ENCODE measurements around the gene DDAH1.

Gene DDAH1

GRCh38 chr1:85314726-85315125 is 150.2 kb downstream of the DDAH1 start:
- no peak overlapping the region for H3K4me2 ChIP-seq (ENCODE audit: low read length)
- H3K27me3 ChIP-seq (ENCODE audit: control insufficient read depth, low read length) = 0 out of 2 replicates have a peak, but pooled peaks cover 8% of the 10 kb centered on the region
- H3K79me2 ChIP-seq (ENCODE audit: control insufficient read depth, low read length) = no peaks in the 10 kb centered on the region
- H4K20me1 ChIP-seq (ENCODE audit: control insufficient read depth, insufficient read depth, low read depth, low read length) = no peaks in the 10 kb centered on the region
- no peaks in the 10 kb centered on the region for H3K9me2 ChIP-seq (replicated peaks; ENCODE audit: control insufficient read depth, low read length)
- H3K27ac ChIP-seq (ENCODE audit: low read depth, low read length) = no peak overlapping the region
- TF ChIP-seq CTCF (IDR thresholded peaks at IDR 0.05; ENCODE audit: low read depth, low read length, poor library complexity, severe bottlenecking) (no peak), EZH2phosphoT487 (IDR thresholded peaks at IDR 0.05; ENCODE audit: borderline replicate concordance, low read length) (no peak)
- H3K4me1 ChIP-seq (ENCODE audit: control insufficient read depth, low read length) = no peaks in the 10 kb centered on the region
- no peaks in the 10 kb centered on the region for H3K36me3 ChIP-seq (ENCODE audit: control insufficient read depth, low read length)
- H3K4me3 ChIP-seq (ENCODE audit: low read length) = no peak overlapping the region
- no peaks in the 10 kb centered on the region for H3K9me3 ChIP-seq (ENCODE audit: control insufficient read depth, insufficient read depth, low read length)
- no peaks in the 10 kb centered on the region for H3F3A ChIP-seq (ENCODE audit: control insufficient read depth, insufficient read depth)

GRCh38 chr1:85313888-85314696 is 150.9 kb downstream of the DDAH1 start:
- TF ChIP-seq CTCF (IDR thresholded peaks at IDR 0.05; ENCODE audit: low read depth, low read length, poor library complexity, severe bottlenecking) = no peak
- TF ChIP-seq EZH2phosphoT487 (IDR thresholded peaks at IDR 0.05; ENCODE audit: borderline replicate concordance, low read length) = no peak
- Histone ChIP-seq H3K4me1 (ENCODE audit: control insufficient read depth, low read length) (no peaks in the 10 kb centered on the region), H3K4me2 (ENCODE audit: low read length) (no peak overlapping the region), H3K36me3 (ENCODE audit: control insufficient read depth, low read length) (no peaks in the 10 kb centered on the region), H3K79me2 (ENCODE audit: control insufficient read depth, low read length) (no peaks in the 10 kb centered on the region), H3K27me3 (ENCODE audit: control insufficient read depth, low read length) (peaks cover 9% of the 10 kb centered on the region), H3K9me2 (replicated peaks; ENCODE audit: control insufficient read depth, low read length) (no peaks in the 10 kb centered on the region), H3K4me3 (ENCODE audit: low read length) (no peak overlapping the region), H4K20me1 (ENCODE audit: control insufficient read depth, insufficient read depth, low read depth, low read length) (no peaks in the 10 kb centered on the region), H3K9me3 (ENCODE audit: control insufficient read depth, insufficient read depth, low read length) (no peaks in the 10 kb centered on the region), H3K27ac (ENCODE audit: low read depth, low read length) (no peak overlapping the region), H3F3A (ENCODE audit: control insufficient read depth, insufficient read depth) (no peaks in the 10 kb centered on the region)

- no peaks in the 10 kb centered on the region for H3K79me2 ChIP-seq (ENCODE audit: control insufficient read depth, low read length)
- H4K20me1 ChIP-seq (ENCODE audit: control insufficient read depth, insufficient read depth, low read depth, low read length) = no peaks in the 10 kb centered on the region
- H3K9me3 ChIP-seq (ENCODE audit: control insufficient read depth, insufficient read depth, low read length) = no peaks in the 10 kb centered on the region
- no peaks in the 10 kb centered on the region for H3K9me2 ChIP-seq (replicated peaks; ENCODE audit: control insufficient read depth, low read length)
- no peak overlapping the region for H3K4me3 ChIP-seq (ENCODE audit: low read length)
- H3K27me3 ChIP-seq (ENCODE audit: control insufficient read depth, low read length) = peaks cover 16% of the 10 kb centered on the region
- no peak overlapping the region for H3K4me2 ChIP-seq (ENCODE audit: low read length)
- no peak for TF ChIP-seq EZH2phosphoT487 (IDR thresholded peaks at IDR 0.05; ENCODE audit: borderline replicate concordance, low read length)
- TF ChIP-seq CTCF (IDR thresholded peaks at IDR 0.05; ENCODE audit: low read depth, low read length, poor library complexity, severe bottlenecking) = no peak
- no peaks in the 10 kb centered on the region for H3F3A ChIP-seq (ENCODE audit: control insufficient read depth, insufficient read depth)
- H3K27ac ChIP-seq (ENCODE audit: low read depth, low read length) = no peak overlapping the region
- peaks cover 5% of the 10 kb centered on the region for H3K4me1 ChIP-seq (ENCODE audit: control insufficient read depth, low read length)
- H3K36me3 ChIP-seq (ENCODE audit: control insufficient read depth, low read length) = no peaks in the 10 kb centered on the region
These were observed 153.1 kb downstream of the DDAH1 start for GRCh38 chr1:85311818-85312217.
